Measurements from ENCODE around the gene C1orf210. TPM values are rescaled to one million over a fixed set of nuclear protein-coding genes. Genes with fewer than 3 reads are reported as not detected.

Gene C1orf210
- polyA plus RNA-seq, 1 experiment = not detected

GRCh38 chr1:43286533-43286932, 1.2 kb upstream of the C1orf210 start:
- TF ChIP-seq CTCF (IDR thresholded peaks at IDR 0.05; ENCODE audit: low read depth, low read length) = no peak

GRCh38 chr1:43286115-43286514, 734 bp upstream of the C1orf210 start:
- Histone ChIP-seq H3K27me3 (ENCODE audit: control insufficient read depth, insufficient read depth, low read length) (peaks cover 15% of the 10 kb centered on the region), H3K9me3 (ENCODE audit: control insufficient read depth, insufficient read depth, low read length) (no peaks in the 10 kb centered on the region), H3K27ac (ENCODE audit: low read depth, low read length) (no peak overlapping the region), H3K4me3 (ENCODE audit: low read depth, low read length) (no peak overlapping the region)
- POLR2A ChIA-PET = interaction anchor here (0.8 kb wide), 1 partner anchor 72 kb away, joined by 5 read pairs; the partner anchor contains the start of gene CDC20
- DNase-seq (ENCODE audit: low read depth, low spot score) = no peak
- CTCF ChIA-PET = interaction anchor here (0.8 kb wide), 1 partner anchor 129 kb away, joined by 3 read pairs; no protein-coding TSS in a partner anchor
- TF ChIP-seq CTCF (IDR thresholded peaks at IDR 0.05; ENCODE audit: low read depth, low read length) = no peak

More at GRCh38 chr1:43286533-43286932, 1.2 kb upstream of the C1orf210 start:
- Histone ChIP-seq H3K4me3 (ENCODE audit: low read depth, low read length) (no peak overlapping the region), H3K27me3 (ENCODE audit: control insufficient read depth, insufficient read depth, low read length) (peaks cover 15% of the 10 kb centered on the region), H3K9me3 (ENCODE audit: control insufficient read depth, insufficient read depth, low read length) (no peaks in the 10 kb centered on the region), H3K27ac (ENCODE audit: low read depth, low read length) (no peak overlapping the region)
- POLR2A ChIA-PET = no interaction called here
- no peak for DNase-seq (ENCODE audit: low read depth, low spot score)
- CTCF ChIA-PET = no interaction called here

GRCh38 chr1:43284546-43285110, 753 bp downstream of the C1orf210 start:
- no peak for DNase-seq (ENCODE audit: low read depth, low spot score)
- Histone ChIP-seq H3K9me3 (ENCODE audit: control insufficient read depth, insufficient read depth, low read length) (no peaks in the 10 kb centered on the region; the same call in 1 of the 2 replicates), H3K27me3 (ENCODE audit: control insufficient read depth, insufficient read depth, low read length) (peaks cover 18% of the 10 kb centered on the region), H3K27ac (ENCODE audit: low read depth, low read length) (no peak overlapping the region), H3K4me3 (ENCODE audit: low read depth, low read length) (no peak overlapping the region)
- POLR2A ChIA-PET = no interaction called here
- TF ChIP-seq CTCF (IDR thresholded peaks at IDR 0.05; ENCODE audit: low read depth, low read length) = no peak
- CTCF ChIA-PET = no interaction called here

- H3K9me3 ChIP-seq (ENCODE audit: control insufficient read depth, insufficient read depth, low read length) = no peaks in the 10 kb centered on the region; the same call in 1 of the 2 replicates
- peaks cover 20% of the 10 kb centered on the region for H3K27me3 ChIP-seq (ENCODE audit: control insufficient read depth, insufficient read depth, low read length)
- ChIA-PET POLR2A (no interaction called here), CTCF (no interaction called here)
- no peak overlapping the region for H3K27ac ChIP-seq (ENCODE audit: low read depth, low read length)
- H3K4me3 ChIP-seq (ENCODE audit: low read depth, low read length) = no peak overlapping the region
- DNase-seq (ENCODE audit: low read depth, low spot score) = no peak
- TF ChIP-seq CTCF (IDR thresholded peaks at IDR 0.05; ENCODE audit: low read depth, low read length) = no peak
These were observed 1.3 kb downstream of the C1orf210 start for GRCh38 chr1:43284065-43284464.

GRCh38 chr1:43282220-43283195, 2.9 kb downstream of the C1orf210 start:
- Histone ChIP-seq H3K4me3 (ENCODE audit: low read depth, low read length) (no peak overlapping the region), H3K9me3 (ENCODE audit: control insufficient read depth, insufficient read depth, low read length) (no peaks in the 10 kb centered on the region; the same call in 1 of the 2 replicates), H3K27me3 (ENCODE audit: control insufficient read depth, insufficient read depth, low read length) (peaks cover 24% of the 10 kb centered on the region), H3K27ac (ENCODE audit: low read depth, low read length) (no peak overlapping the region)
- POLR2A ChIA-PET = no interaction called here
- DNase-seq (ENCODE audit: low read depth, low spot score) = no peak
- CTCF ChIA-PET = interaction anchor here (1.0 kb wide), 1 partner anchor 34 kb away, joined by 4 read pairs; no protein-coding TSS in a partner anchor
- no peak for TF ChIP-seq CTCF (IDR thresholded peaks at IDR 0.05; ENCODE audit: low read depth, low read length)

All from AG04450 (cell line).